Gastroesophageal sphincter (tissue), 2 donors: Measurements from ENCODE around the gene SNTG2.

Experiments
- POLR2A ChIP-seq, 2 donors: fragments of 450-650 bp; IDR thresholded peaks; one replicate each; pipeline ENCODE4 v1.6.1; 2017; ENCODE audit warnings: antibody characterized with exemption in 2 of 2, mild to moderate bottlenecking in 2 of 2, moderate library complexity in 1 of 2
- POLR2AphosphoS5 ChIP-seq: sonication (generic); formaldehyde crosslinking; IDR thresholded peaks from one replicate; pipeline ENCODE4 v1.6.1; 2017; ENCODE audit warnings: antibody characterized with exemption

DNA sequence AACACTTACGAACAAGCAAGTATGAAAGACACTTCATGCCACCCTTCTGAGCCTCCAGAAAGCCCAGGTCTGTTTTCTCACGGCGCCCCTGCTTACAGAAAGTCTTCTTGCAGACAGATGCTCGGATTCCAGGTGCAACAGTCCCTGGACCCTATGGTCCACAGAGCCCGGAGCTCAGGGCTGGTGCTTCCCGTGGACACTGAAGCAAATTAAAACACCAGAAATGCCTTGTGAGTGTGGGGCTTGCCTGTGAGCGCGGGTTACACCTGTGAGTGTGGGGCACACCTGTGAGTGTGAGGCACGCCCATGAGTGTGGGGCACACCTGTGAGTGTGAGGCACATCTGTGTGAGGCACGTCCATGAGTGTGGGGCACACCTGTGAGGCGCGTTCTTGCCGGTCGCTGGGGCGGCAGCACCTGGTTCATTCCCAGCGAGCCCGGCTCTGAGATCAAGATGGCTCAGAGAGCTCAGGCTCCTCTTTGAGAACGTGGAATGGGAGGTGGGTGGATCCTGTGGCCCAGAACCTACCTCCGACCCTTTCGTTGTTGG, 257.4 kb downstream of the SNTG2 start:
- TF ChIP-seq POLR2A (IDR thresholded peaks at IDR 0.05) (no peak), POLR2AphosphoS5 (no peak)
